HepG2 (cell line): ENCODE measurements around the gene CAMK1. TPM values are rescaled to one million over a fixed set of nuclear protein-coding genes. Genes with fewer than 3 reads are reported as not detected.

ENCODE experiments used
- DR1 ChIP-seq: sonication (generic); formaldehyde crosslinking; IDR thresholded peaks from 2 replicates; pipeline ENCODE4 v1.8.0; 2021; ENCODE audit warnings: mild to moderate bottlenecking, missing genetic modification reagents, inconsistent platforms
- FOXM1 ChIP-seq: sonication (generic); formaldehyde crosslinking; IDR thresholded peaks from 2 replicates; pipeline ENCODE4 v1.5.0; 2020; ENCODE audit warnings: missing genetic modification reagents
- GATAD2A ChIP-seq: IDR thresholded peaks from 2 replicates; pipeline ENCODE4 v1.6.1; 2016
- GTF3A ChIP-seq: sonication (generic); formaldehyde crosslinking; conservative IDR thresholded peaks from 2 replicates; pipeline ENCODE4 v1.4.0; 2020; ENCODE audit warnings: mild to moderate bottlenecking, missing genetic modification reagents
- HDAC2 ChIP-seq: sonication (generic); formaldehyde crosslinking; IDR thresholded peaks from 2 replicates; pipeline ENCODE4 v1.4.0; 2020; ENCODE audit warnings: missing genetic modification reagents
- HNF4A ChIP-seq: sonication (generic); formaldehyde crosslinking; IDR thresholded peaks from 2 replicates; pipeline ENCODE4 v1.4.0; 2020; ENCODE audit warnings: missing genetic modification reagents
- HOXA7 ChIP-seq: sonication (generic); formaldehyde crosslinking; IDR thresholded peaks from 2 replicates; pipeline ENCODE4 v1.8.1; 2022; ENCODE audit warnings: mild to moderate bottlenecking, missing genetic modification reagents, moderate library complexity
- KDM1A ChIP-seq: IDR thresholded peaks from 2 replicates; pipeline ENCODE4 v1.6.1; 2016; ENCODE audit warnings: missing compliant biosample characterization
- NFRKB ChIP-seq: fragments of 450-650 bp; IDR thresholded peaks from 2 replicates; pipeline ENCODE4 v1.6.1; 2017
- NR2F6 ChIP-seq, 2 experiments: IDR thresholded peaks; 2 replicates each; pipeline ENCODE4 v1.6.1; 2016; ENCODE audit warnings: antibody characterized with exemption in 1 of 2, mild to moderate bottlenecking in 1 of 2
- PHF21A ChIP-seq: sonication (generic); formaldehyde crosslinking; IDR thresholded peaks from 2 replicates; pipeline ENCODE4 v1.5.0; 2020; ENCODE audit warnings: mild to moderate bottlenecking, missing genetic modification reagents
- PHF5A ChIP-seq: IDR thresholded peaks from one replicate; pipeline ENCODE4 v1.6.1; 2018; ENCODE audit warnings: low read depth, missing genetic modification reagents; ENCODE audit not compliant: unreplicated experiment
- SALL1 ChIP-seq: sonication (generic); formaldehyde crosslinking; IDR thresholded peaks from 2 replicates; pipeline ENCODE4 v1.8.0; 2022; ENCODE audit warnings: mild to moderate bottlenecking, missing genetic modification reagents
- ZFP82 ChIP-seq: sonication (generic); formaldehyde crosslinking; IDR thresholded peaks from 2 replicates; pipeline ENCODE4 v1.5.1; 2020; ENCODE audit warnings: mild to moderate bottlenecking, missing genetic modification reagents, borderline replicate concordance
- ZNF121 ChIP-seq: sonication (generic); formaldehyde crosslinking; IDR thresholded peaks from 2 replicates; pipeline ENCODE4 v1.5.0; 2020; ENCODE audit warnings: mild to moderate bottlenecking, missing genetic modification reagents
- ZNF407 ChIP-seq: sonication (generic); formaldehyde crosslinking; IDR thresholded peaks from one replicate; pipeline ENCODE4 v1.5.1; 2020; ENCODE audit warnings: mild to moderate bottlenecking, missing genetic modification reagents; ENCODE audit errors: not compliant biosample characterization
- ZNF546 ChIP-seq: sonication (generic); formaldehyde crosslinking; conservative IDR thresholded peaks from 2 replicates; pipeline ENCODE4 v1.8.1; 2023; ENCODE audit warnings: mild to moderate bottlenecking, missing genetic modification reagents
- ZNF564 ChIP-seq: sonication (generic); formaldehyde crosslinking; IDR thresholded peaks from 2 replicates; pipeline ENCODE4 v1.8.1; 2023; ENCODE audit warnings: mild to moderate bottlenecking, missing genetic modification reagents
- ZNF678 ChIP-seq: sonication (generic); formaldehyde crosslinking; IDR thresholded peaks from 2 replicates; pipeline ENCODE4 v1.4.0; 2020; ENCODE audit warnings: mild to moderate bottlenecking, missing genetic modification reagents
- polyA plus RNA-seq, 8 experiments: library from polyadenylated mRNA; depleted of rRNA in 3 of 8; stranded (reverse) in 7 of 8; unstranded in 1 of 8; fragments of >200 nt; fragmentation: Illumina TruSeq in 4 of 8; extraction: Trizol in 4 of 8; gene quantifications; 2 replicates each; pipeline versions ENCODE4 v1.2.1 to v1.2.3, GENCODE V29; 2011 to 2016; ENCODE audit warnings: low read depth in 4 of 8, missing spikeins in 1 of 8, mixed read lengths in 1 of 8; ENCODE audit not compliant: insufficient read depth in 1 of 8
- total RNA-seq, 5 experiments: library from RNA; depleted of rRNA; stranded (reverse); fragments of >200 nt; fragmentation: Illumina TruSeq; extraction: Trizol; gene quantifications; 2 replicates each; pipeline ENCODE4 v1.2.3, GENCODE V29; 2016; ENCODE audit warnings: low read depth in 1 of 5
- TF ChIP-seq, protein P1 (sequence below): sonication (generic); formaldehyde crosslinking; IDR thresholded peaks from 2 replicates; pipeline ENCODE4 v1.4.0; 2020; ENCODE audit warnings: missing genetic modification reagents

CAMK1 gene
- total and polyA plus RNA-seq, 2 of the 13 experiments (the other 11 are each of a cell fraction or from before 2014, with no cell fraction given) = 26.4 to 53.3 TPM

- TF ChIP-seq ZNF407 (CRISPR knock-in tag) = no peak
- TF ChIP-seq DR1 = no peak
- peak; percentile 76; the same call in 1 of the 2 replicates for TF ChIP-seq GTF3A (CRISPR knock-in tag)
- TF ChIP-seq KDM1A (CRISPR knock-in tag) = peak; percentile 79; the same call in 1 of the 2 replicates
- TF ChIP-seq ZFP82 (CRISPR knock-in tag) = no peak
- TF ChIP-seq NFRKB = no peak
- TF ChIP-seq SALL1 (CRISPR knock-in tag) = peak; percentile 44; the same call in 1 of the 2 replicates
- 0 out of 2 replicates have a peak, but pooled peaks have one; percentile 39 for TF ChIP-seq PHF21A (CRISPR knock-in tag)
- no peak for TF ChIP-seq ZNF546 (CRISPR knock-in tag)
- TF ChIP-seq ZNF121 = no peak
- TF ChIP-seq FOXM1 (CRISPR knock-in tag) = no peak
- TF ChIP-seq PHF5A (CRISPR knock-in tag) = no peak
- no peak for TF ChIP-seq HOXA7 (CRISPR knock-in tag)
- TF ChIP-seq, protein P1, sequence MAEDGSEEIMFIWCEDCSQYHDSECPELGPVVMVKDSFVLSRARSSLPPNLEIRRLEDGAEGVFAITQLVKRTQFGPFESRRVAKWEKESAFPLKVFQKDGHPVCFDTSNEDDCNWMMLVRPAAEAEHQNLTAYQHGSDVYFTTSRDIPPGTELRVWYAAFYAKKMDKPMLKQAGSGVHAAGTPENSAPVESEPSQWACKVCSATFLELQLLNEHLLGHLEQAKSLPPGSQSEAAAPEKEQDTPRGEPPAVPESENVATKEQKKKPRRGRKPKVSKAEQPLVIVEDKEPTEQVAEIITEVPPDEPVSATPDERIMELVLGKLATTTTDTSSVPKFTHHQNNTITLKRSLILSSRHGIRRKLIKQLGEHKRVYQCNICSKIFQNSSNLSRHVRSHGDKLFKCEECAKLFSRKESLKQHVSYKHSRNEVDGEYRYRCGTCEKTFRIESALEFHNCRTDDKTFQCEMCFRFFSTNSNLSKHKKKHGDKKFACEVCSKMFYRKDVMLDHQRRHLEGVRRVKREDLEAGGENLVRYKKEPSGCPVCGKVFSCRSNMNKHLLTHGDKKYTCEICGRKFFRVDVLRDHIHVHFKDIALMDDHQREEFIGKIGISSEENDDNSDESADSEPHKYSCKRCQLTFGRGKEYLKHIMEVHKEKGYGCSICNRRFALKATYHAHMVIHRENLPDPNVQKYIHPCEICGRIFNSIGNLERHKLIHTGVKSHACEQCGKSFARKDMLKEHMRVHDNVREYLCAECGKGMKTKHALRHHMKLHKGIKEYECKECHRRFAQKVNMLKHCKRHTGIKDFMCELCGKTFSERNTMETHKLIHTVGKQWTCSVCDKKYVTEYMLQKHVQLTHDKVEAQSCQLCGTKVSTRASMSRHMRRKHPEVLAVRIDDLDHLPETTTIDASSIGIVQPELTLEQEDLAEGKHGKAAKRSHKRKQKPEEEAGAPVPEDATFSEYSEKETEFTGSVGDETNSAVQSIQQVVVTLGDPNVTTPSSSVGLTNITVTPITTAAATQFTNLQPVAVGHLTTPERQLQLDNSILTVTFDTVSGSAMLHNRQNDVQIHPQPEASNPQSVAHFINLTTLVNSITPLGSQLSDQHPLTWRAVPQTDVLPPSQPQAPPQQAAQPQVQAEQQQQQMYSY (CRISPR knock-in tag) = no peak
- 0 out of 2 replicates have a peak, but pooled peaks have one; percentile 41 for TF ChIP-seq NR2F6 (IDR thresholded peaks at IDR 0.05)
- TF ChIP-seq NR2F6 (CRISPR knock-in tag; IDR thresholded peaks at IDR 0.05) = peak; percentile 29
- peak; percentile 27; the same call in 1 of the 2 replicates for TF ChIP-seq HDAC2 (CRISPR knock-in tag)
- TF ChIP-seq ZNF564 (CRISPR knock-in tag) = 0 out of 2 replicates have a peak, but pooled peaks have one; percentile 12
- 0 out of 2 replicates have a peak, but pooled peaks have one; percentile 26 for TF ChIP-seq GATAD2A (CRISPR knock-in tag)
- TF ChIP-seq ZNF678 = no peak
- peak; percentile 80 for TF ChIP-seq HNF4A
Observed at GRCh38 chr3:9770276-9770812, 597 bp upstream of the CAMK1 start (continued).
